ENCODE results near the gene TNPO1.

Gene TNPO1

DNA sequence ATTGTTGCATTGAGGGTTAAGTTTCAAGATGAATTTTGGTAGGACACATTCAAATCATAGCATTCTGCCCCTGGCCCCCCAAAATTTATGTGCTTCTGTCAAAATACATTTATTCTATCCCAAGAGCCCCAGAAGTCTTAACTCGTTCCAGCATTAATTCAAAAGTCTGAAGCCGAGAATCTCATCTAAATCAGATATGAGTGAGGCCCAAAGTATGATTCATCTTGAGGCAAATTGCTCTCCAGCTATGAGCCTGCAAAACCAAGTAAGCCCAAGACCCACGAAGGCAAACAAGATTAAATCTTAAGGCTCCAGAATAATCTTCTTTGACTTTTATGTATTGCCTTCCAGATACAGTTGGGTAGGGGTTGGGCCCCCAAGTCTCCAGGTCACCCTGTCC lies 19.2 kb downstream of the TNPO1 start:
- no peak overlapping the region for H2AFZ ChIP-seq (ENCODE audit: low read length)
- H3K79me2 ChIP-seq (ENCODE audit: insufficient read depth, low read length) = no peaks in the 10 kb centered on the region
- no peaks in the 10 kb centered on the region for H3K4me1 ChIP-seq (ENCODE audit: insufficient read depth, low read length, severe bottlenecking)
- H3K27ac ChIP-seq (ENCODE audit: low read depth, low read length, poor library complexity, severe bottlenecking) = no peak overlapping the region
- H3F3A ChIP-seq (ENCODE audit: insufficient read depth, low read length) = no peaks in the 10 kb centered on the region
- TF ChIP-seq EZH2 (IDR thresholded peaks at IDR 0.05; ENCODE audit: borderline replicate concordance, low read length) (no peak), CTCF (IDR thresholded peaks at IDR 0.05; ENCODE audit: low read length) (no peak)
- H4K20me1 ChIP-seq (ENCODE audit: insufficient read depth, low read length) = no peaks in the 10 kb centered on the region
- H3K9me3 ChIP-seq (ENCODE audit: low read length) = no peaks in the 10 kb centered on the region
- H3K4me3 ChIP-seq (ENCODE audit: low read depth, low read length, poor library complexity, severe bottlenecking) = no peak overlapping the region
- no peak overlapping the region for H3K4me2 ChIP-seq (ENCODE audit: low read length)
- no peaks in the 10 kb centered on the region for H3K36me3 ChIP-seq (ENCODE audit: insufficient read depth, low read length)
- no peak overlapping the region for H3K9ac ChIP-seq (ENCODE audit: low read length)
- H3K9me2 ChIP-seq (ENCODE audit: low read depth, low read length) = no peaks in the 10 kb centered on the region
- H3K27me3 ChIP-seq (ENCODE audit: insufficient read depth, low read length) = no peaks in the 10 kb centered on the region

DNA sequence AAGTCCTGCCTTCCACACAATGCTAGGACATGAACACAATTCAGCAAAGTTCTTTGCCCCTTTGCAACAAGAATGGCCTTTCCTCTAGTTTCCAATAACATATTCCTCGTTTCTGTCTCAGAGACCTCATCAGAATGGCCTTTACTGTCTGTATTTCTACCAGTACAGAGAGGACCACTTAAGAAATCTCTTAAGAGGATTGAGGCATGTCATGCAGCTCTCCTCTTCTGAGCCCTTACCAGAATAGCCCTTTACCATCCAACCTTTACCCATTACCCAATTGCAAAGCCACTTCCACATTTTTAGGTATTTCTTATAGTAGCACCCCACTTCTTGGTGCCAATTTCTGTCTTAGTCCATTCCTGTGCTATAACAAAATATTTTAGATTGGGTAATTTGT lies 20.3 kb downstream of the TNPO1 start:
- H3K79me2 ChIP-seq (ENCODE audit: insufficient read depth, low read length) = no peaks in the 10 kb centered on the region
- no peaks in the 10 kb centered on the region for H3K27me3 ChIP-seq (ENCODE audit: insufficient read depth, low read length)
- H3K4me3 ChIP-seq (ENCODE audit: low read depth, low read length, poor library complexity, severe bottlenecking) = no peak overlapping the region
- no peak overlapping the region for H3K27ac ChIP-seq (ENCODE audit: low read depth, low read length, poor library complexity, severe bottlenecking)
- H2AFZ ChIP-seq (ENCODE audit: low read length) = no peak overlapping the region
- no peaks in the 10 kb centered on the region for H3K9me2 ChIP-seq (ENCODE audit: low read depth, low read length)
- no peaks in the 10 kb centered on the region for H3K36me3 ChIP-seq (ENCODE audit: insufficient read depth, low read length)
- H3K9me3 ChIP-seq (ENCODE audit: low read length) = no peaks in the 10 kb centered on the region
- no peak overlapping the region for H3K9ac ChIP-seq (ENCODE audit: low read length)
- no peaks in the 10 kb centered on the region for H3K4me1 ChIP-seq (ENCODE audit: insufficient read depth, low read length, severe bottlenecking)
- no peak for TF ChIP-seq CTCF (IDR thresholded peaks at IDR 0.05; ENCODE audit: low read length)
- no peaks in the 10 kb centered on the region for H3F3A ChIP-seq (ENCODE audit: insufficient read depth, low read length)
- H3K4me2 ChIP-seq (ENCODE audit: low read length) = no peak overlapping the region
- H4K20me1 ChIP-seq (ENCODE audit: insufficient read depth, low read length) = no peaks in the 10 kb centered on the region

- no peak overlapping the region for H3K27ac ChIP-seq (ENCODE audit: low read depth, low read length, poor library complexity, severe bottlenecking)
- H3K4me2 ChIP-seq (ENCODE audit: low read length) = no peak overlapping the region
- no peaks in the 10 kb centered on the region for H3K36me3 ChIP-seq (ENCODE audit: insufficient read depth, low read length)
- no peak overlapping the region for H2AFZ ChIP-seq (ENCODE audit: low read length)
- H3K79me2 ChIP-seq (ENCODE audit: insufficient read depth, low read length) = no peaks in the 10 kb centered on the region
- H3F3A ChIP-seq (ENCODE audit: insufficient read depth, low read length) = no peaks in the 10 kb centered on the region
- no peaks in the 10 kb centered on the region for H3K9me3 ChIP-seq (ENCODE audit: low read length)
- no peaks in the 10 kb centered on the region for H4K20me1 ChIP-seq (ENCODE audit: insufficient read depth, low read length)
- H3K4me1 ChIP-seq (ENCODE audit: insufficient read depth, low read length, severe bottlenecking) = no peaks in the 10 kb centered on the region
- H3K4me3 ChIP-seq (ENCODE audit: low read depth, low read length, poor library complexity, severe bottlenecking) = no peak overlapping the region
- H3K27me3 ChIP-seq (ENCODE audit: insufficient read depth, low read length) = no peaks in the 10 kb centered on the region
- no peaks in the 10 kb centered on the region for H3K9me2 ChIP-seq (ENCODE audit: low read depth, low read length)
- TF ChIP-seq EZH2 (IDR thresholded peaks at IDR 0.05; ENCODE audit: borderline replicate concordance, low read length) (no peak), CTCF (IDR thresholded peaks at IDR 0.05; ENCODE audit: low read length) (no peak)
- H3K9ac ChIP-seq (ENCODE audit: low read length) = no peak overlapping the region
These were observed 21.1 kb downstream of the TNPO1 start for GRCh38 chr5:72837524-72838096.

All from OCI-LY1 (cell line).